ENCODE data around the gene MTCH2. TPM values are rescaled to one million over a fixed set of nuclear protein-coding genes. Genes with fewer than 3 reads are reported as not detected.

MTCH2 gene
- total RNA-seq, 1 experiment from 2014 or later, result 160 TPM

GRCh38 chr11:47656260-47656885, 14.0 kb upstream of the MTCH2 start:
- Mint-ChIP-seq H3K9me3 (peaks cover 18% of the 10 kb centered on the region), H3K4me3 (no peak overlapping the region), H3K4me1 (peaks cover 4% of the 10 kb centered on the region; the same call in 1 of the 2 replicates), H3K36me3 (peaks cover 17% of the 10 kb centered on the region), H3K27me3 (ENCODE audit: low read depth) (peaks cover 9% of the 10 kb centered on the region), H3K27ac (0 out of 2 replicates have a peak overlapping the region, but pooled peaks have one; percentile 4)
- CTCF ChIA-PET, result no interaction called here
- TF ChIP-seq RORB (CRISPR knock-in tag; IDR thresholded peaks at IDR 0.05) (no peak), STAT6 (CRISPR knock-in tag; conservative IDR thresholded peaks at IDR 0.05; ENCODE audit: low read depth) (no peak), GTF2I (CRISPR knock-in tag; conservative IDR thresholded peaks at IDR 0.05) (no peak), ZBTB43 (CRISPR knock-in tag; IDR thresholded peaks at IDR 0.05) (no peak), MXD4 (CRISPR knock-in tag; IDR thresholded peaks at IDR 0.05; ENCODE audit: borderline replicate concordance) (no peak), USF2 (CRISPR knock-in tag; IDR thresholded peaks at IDR 0.05) (no peak), ERG (CRISPR knock-in tag; IDR thresholded peaks at IDR 0.05) (no peak), CREM (CRISPR knock-in tag; IDR thresholded peaks at IDR 0.05) (no peak), ZNF281 (CRISPR knock-in tag; IDR thresholded peaks at IDR 0.05) (no peak), CTCF (IDR thresholded peaks at IDR 0.05) (no peak), FOXJ3 (CRISPR knock-in tag; IDR thresholded peaks at IDR 0.05; ENCODE audit: borderline replicate concordance) (no peak), ZNF263 (CRISPR knock-in tag; IDR thresholded peaks at IDR 0.05; ENCODE audit: low read depth) (no peak), ZNF317 (CRISPR knock-in tag; IDR thresholded peaks at IDR 0.05; ENCODE audit: borderline replicate concordance, low read depth) (no peak), CREB1 (CRISPR knock-in tag; IDR thresholded peaks at IDR 0.05) (no peak), FOXP1 (CRISPR knock-in tag; IDR thresholded peaks at IDR 0.05; ENCODE audit: borderline replicate concordance) (no peak), FOXP4 (CRISPR knock-in tag; IDR thresholded peaks at IDR 0.05) (no peak), EMX1 (CRISPR knock-in tag; IDR thresholded peaks at IDR 0.05) (no peak), IRF2 (CRISPR knock-in tag; IDR thresholded peaks at IDR 0.05; ENCODE audit: borderline replicate concordance, low read depth) (no peak), ZNF416 (CRISPR knock-in tag; IDR thresholded peaks at IDR 0.05) (no peak)
- DNase-seq (ENCODE audit: low spot score) (no peak), ATAC-seq (peak; percentile 59)
- POLR2A ChIA-PET, result no interaction called here

All from WTC11 (cell line).